Gastrocnemius medialis (tissue), 4 donors: ENCODE results near the gene RASL12.

Source experiments
- POLR2A ChIP-seq, 2 donors: fragments of 450-650 bp; IDR thresholded peaks; one replicate each; pipeline ENCODE4 v1.6.1; 2017; ENCODE audit warnings: antibody characterized with exemption in 2 of 2, mild to moderate bottlenecking in 2 of 2, moderate library complexity in 2 of 2
- TF ChIP-seq, protein P1 (sequence below), 5 experiments: fragments of 450-650 bp in 3 of 5; fragments of 200-600 bp in 2 of 5; sonication (generic) in 2 of 5; IDR thresholded peaks in 4 of 5; conservative IDR thresholded peaks in 1 of 5; 1 replicate in 4 of 5; 2 replicates in 1 of 5; pipeline ENCODE4 v1.5.1; 2016 to 2019; ENCODE audit warnings: antibody characterized with exemption in 5 of 5, mild to moderate bottlenecking in 3 of 5, moderate library complexity in 3 of 5

- TF ChIP-seq, protein P1, sequence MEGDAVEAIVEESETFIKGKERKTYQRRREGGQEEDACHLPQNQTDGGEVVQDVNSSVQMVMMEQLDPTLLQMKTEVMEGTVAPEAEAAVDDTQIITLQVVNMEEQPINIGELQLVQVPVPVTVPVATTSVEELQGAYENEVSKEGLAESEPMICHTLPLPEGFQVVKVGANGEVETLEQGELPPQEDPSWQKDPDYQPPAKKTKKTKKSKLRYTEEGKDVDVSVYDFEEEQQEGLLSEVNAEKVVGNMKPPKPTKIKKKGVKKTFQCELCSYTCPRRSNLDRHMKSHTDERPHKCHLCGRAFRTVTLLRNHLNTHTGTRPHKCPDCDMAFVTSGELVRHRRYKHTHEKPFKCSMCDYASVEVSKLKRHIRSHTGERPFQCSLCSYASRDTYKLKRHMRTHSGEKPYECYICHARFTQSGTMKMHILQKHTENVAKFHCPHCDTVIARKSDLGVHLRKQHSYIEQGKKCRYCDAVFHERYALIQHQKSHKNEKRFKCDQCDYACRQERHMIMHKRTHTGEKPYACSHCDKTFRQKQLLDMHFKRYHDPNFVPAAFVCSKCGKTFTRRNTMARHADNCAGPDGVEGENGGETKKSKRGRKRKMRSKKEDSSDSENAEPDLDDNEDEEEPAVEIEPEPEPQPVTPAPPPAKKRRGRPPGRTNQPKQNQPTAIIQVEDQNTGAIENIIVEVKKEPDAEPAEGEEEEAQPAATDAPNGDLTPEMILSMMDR (IDR thresholded peaks at IDR 0.05 in 4 of 5, conservative IDR thresholded peaks at IDR 0.05 in 1 of 5): no peak
- TF ChIP-seq POLR2A (IDR thresholded peaks at IDR 0.05): no peak
Observed at GRCh38 chr15:65089206-65089824, 21.5 kb upstream of the RASL12 start.
